ENCODE measurements around the gene ZFP57. TPM values are rescaled to one million over a fixed set of nuclear protein-coding genes. Genes with fewer than 3 reads are reported as not detected.
"Not testable (repeated sequence)": the region's sequence is repeated elsewhere in the genome, so short reads cannot be mapped to it uniquely, and the experiment has no call there.

ZFP57 gene
- total RNA-seq, 1 experiment from 2014 or later: 0.83 TPM

DNA sequence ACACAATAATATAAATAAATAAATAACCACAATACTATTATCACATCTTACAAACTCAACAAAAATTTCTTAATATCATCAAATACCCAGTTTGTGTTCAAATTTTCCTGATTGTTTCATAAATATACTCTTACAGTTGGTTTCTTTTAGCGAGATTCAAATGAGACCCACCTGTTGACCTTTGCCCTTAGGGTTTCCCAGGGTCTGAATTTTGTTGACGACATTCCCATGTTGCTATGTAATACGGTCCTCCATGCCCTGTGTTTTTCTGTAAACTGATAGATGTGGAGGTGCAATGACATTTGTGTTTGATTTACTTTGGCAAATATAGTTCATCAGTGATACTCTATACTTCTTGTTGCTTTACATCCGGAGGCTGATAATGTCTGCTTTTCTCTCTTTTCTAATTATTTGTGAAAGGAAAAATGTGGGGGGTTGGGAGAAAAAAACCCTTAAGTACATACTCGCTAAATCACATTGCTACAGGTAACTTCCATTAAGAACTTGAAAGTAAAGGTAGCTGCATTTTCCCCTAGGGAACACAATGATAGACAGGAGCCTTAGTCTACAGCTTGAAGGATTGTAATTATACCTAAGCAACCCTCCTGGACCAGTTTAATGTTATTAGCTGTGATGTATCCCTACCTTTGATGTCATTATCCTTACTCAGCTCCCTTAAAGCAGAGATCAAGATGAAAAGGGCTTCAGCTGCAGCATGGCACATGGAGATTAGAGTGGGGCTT is 17.5 kb downstream of the ZFP57 start:
- no peak overlapping the region for H3K4me3 Mint-ChIP-seq (ENCODE audit: low read depth, unreplicated experiment)
- intact Hi-C loops (cut with micrococcal nuclease; ENCODE audit: unreplicated experiment): no loop called here

DNA sequence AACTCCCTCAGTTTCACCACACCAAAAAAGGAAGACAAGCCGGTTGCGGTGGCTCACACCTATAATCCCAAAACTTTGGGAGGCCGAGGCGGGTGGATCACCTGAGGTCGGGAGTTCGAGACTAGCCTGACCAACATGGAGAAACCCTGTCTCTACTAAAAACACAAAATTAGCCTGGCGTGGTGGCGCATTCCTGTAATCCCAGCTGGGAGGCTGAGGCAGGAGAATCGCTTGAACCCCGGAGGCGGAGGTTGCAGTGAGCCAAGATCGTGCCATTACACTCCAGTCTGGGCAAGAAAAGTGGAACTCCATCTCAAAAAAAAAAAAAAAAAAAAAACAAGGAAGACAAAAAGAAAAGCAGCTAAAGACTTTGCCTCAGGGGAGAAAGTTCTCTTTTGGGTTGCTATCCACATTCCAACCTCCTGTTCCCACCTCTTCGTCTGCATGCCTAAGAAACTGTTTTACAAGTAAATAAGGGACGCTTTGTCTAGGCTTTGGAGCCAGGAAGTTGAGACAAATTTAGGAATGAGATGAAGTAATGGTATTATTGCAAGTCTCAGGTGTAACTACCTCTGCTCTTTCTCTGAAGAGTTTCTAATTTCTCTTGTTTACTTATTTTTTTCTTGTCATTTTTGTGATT is 19.3 kb downstream of the ZFP57 start:
- DNase-seq; H3K36me3 Mint-ChIP-seq (ENCODE audit: insufficient read depth, unreplicated experiment); intact Hi-C loops (cut with micrococcal nuclease; ENCODE audit: unreplicated experiment); H3K27ac Mint-ChIP-seq (ENCODE audit: unreplicated experiment); H3K9me3 Mint-ChIP-seq (ENCODE audit: low read depth, unreplicated experiment); H3K27me3 Mint-ChIP-seq (ENCODE audit: unreplicated experiment); H3K4me3 Mint-ChIP-seq (ENCODE audit: low read depth, unreplicated experiment); H3K4me1 Mint-ChIP-seq (ENCODE audit: low read depth, unreplicated experiment); BruUV-seq (replicated peaks): not testable (repeated sequence)
- CTCF ChIA-PET: interaction anchor here (0.6 to 3.2 kb wide), 5 partner anchors 8 to 592 kb away, joined by 3 to 12 read pairs (median 4); no protein-coding TSS in a partner anchor

More for the DNA sequence above, 17.5 kb downstream of the ZFP57 start:
- no peaks in the 10 kb centered on the region for H3K4me1 Mint-ChIP-seq (ENCODE audit: low read depth, unreplicated experiment)
- DNase-seq: no peak
- TF ChIP-seq, protein P1, sequence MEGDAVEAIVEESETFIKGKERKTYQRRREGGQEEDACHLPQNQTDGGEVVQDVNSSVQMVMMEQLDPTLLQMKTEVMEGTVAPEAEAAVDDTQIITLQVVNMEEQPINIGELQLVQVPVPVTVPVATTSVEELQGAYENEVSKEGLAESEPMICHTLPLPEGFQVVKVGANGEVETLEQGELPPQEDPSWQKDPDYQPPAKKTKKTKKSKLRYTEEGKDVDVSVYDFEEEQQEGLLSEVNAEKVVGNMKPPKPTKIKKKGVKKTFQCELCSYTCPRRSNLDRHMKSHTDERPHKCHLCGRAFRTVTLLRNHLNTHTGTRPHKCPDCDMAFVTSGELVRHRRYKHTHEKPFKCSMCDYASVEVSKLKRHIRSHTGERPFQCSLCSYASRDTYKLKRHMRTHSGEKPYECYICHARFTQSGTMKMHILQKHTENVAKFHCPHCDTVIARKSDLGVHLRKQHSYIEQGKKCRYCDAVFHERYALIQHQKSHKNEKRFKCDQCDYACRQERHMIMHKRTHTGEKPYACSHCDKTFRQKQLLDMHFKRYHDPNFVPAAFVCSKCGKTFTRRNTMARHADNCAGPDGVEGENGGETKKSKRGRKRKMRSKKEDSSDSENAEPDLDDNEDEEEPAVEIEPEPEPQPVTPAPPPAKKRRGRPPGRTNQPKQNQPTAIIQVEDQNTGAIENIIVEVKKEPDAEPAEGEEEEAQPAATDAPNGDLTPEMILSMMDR (IDR thresholded peaks at IDR 0.05; ENCODE audit: unreplicated experiment): no peak
- CTCF ChIA-PET: interaction anchor here (0.9 to 1.6 kb wide), 2 partner anchors 10 to 21 kb away, joined by 3 to 5 read pairs; no protein-coding TSS in a partner anchor
- H3K27ac Mint-ChIP-seq (ENCODE audit: unreplicated experiment): no peak overlapping the region
- no peaks in the 10 kb centered on the region for H3K9me3 Mint-ChIP-seq (ENCODE audit: low read depth, unreplicated experiment)
- no peaks in the 10 kb centered on the region for H3K36me3 Mint-ChIP-seq (ENCODE audit: insufficient read depth, unreplicated experiment)
- no TSS peak for BruUV-seq (replicated peaks)
- H3K27me3 Mint-ChIP-seq (ENCODE audit: unreplicated experiment): peaks cover 25% of the 10 kb centered on the region

DNA sequence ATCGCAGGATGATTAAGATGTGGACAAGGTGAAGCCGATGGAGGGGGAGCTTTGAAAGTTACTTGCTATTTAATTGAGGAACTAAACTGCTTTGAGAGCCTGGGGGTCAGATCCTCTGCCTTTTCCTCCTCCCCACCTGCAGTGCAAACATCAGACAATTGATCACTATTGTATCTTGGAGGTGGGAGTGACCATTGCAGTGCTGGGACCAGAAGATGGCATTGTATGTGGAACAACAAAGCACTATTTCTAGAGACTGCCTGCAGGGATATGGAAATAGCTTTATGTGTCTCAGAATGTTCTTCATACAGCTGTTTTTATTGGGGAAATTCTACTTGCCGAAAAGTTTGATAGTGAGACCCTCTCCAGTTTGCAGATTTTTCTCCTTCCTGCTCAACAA is 19.9 kb downstream of the ZFP57 start:
- CTCF ChIA-PET: interaction anchor here (1.0 to 3.2 kb wide), 4 partner anchors 8 to 35 kb away, joined by 3 to 12 read pairs (median 5); no protein-coding TSS in a partner anchor
- no peak overlapping the region for H3K27ac Mint-ChIP-seq (ENCODE audit: unreplicated experiment)

DNA sequence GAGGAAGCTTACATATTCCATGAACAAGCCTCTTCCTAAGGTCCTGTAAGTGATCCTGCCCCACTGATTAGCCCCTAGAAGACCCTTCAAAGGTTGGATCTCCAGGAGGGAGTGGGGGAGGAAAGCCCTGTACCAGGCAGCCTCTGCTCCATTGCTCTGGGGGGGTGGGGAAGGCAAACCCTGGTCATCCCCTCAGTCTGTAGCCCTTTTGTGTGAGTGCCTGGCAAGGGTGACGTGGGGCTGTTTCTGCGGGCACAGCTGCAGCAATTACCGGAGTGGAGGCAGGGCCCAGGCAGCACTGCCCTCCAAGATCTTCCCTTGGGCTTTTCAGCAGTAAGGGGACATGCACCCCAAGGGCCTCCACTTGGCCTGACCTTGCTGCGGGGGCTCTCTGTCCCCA is 24.2 kb downstream of the ZFP57 start, which contains the start of gene MOG:
TSS of gene MOG (plus strand) at position 295 of the 400 bp plus-strand sequence. CDS start 118 bp downstream, outside the sequence.
- CTCF ChIA-PET: interaction anchor here (0.6 to 0.7 kb wide), 2 partner anchors 9 to 18 kb away, joined by 3 to 8 read pairs; no protein-coding TSS in a partner anchor
- H3K27ac Mint-ChIP-seq (ENCODE audit: unreplicated experiment): no peak within 1 kb of the TSS
- TF ChIP-seq, protein P1 (IDR thresholded peaks at IDR 0.05; ENCODE audit: unreplicated experiment): no peak
- DNase-seq: no peak
- no TSS peak for BruUV-seq (replicated peaks)
- H3K9me3 Mint-ChIP-seq (ENCODE audit: low read depth, unreplicated experiment): no peaks in the 10 kb centered on the region
- no peaks in the 10 kb centered on the region for H3K27me3 Mint-ChIP-seq (ENCODE audit: unreplicated experiment)
- intact Hi-C loops (cut with micrococcal nuclease; ENCODE audit: unreplicated experiment): no loop called here
- H3K4me3 Mint-ChIP-seq (ENCODE audit: low read depth, unreplicated experiment): no peak within 1 kb of the TSS
- H3K36me3 Mint-ChIP-seq (ENCODE audit: insufficient read depth, unreplicated experiment): no peaks in the 10 kb centered on the region
- H3K4me1 Mint-ChIP-seq (ENCODE audit: low read depth, unreplicated experiment): no peaks in the 10 kb centered on the region

More for the DNA sequence above, 19.9 kb downstream of the ZFP57 start:
- TF ChIP-seq, protein P1 (IDR thresholded peaks at IDR 0.05; ENCODE audit: unreplicated experiment): no peak
- BruUV-seq (replicated peaks): no TSS peak
- H3K4me1 Mint-ChIP-seq (ENCODE audit: low read depth, unreplicated experiment): no peaks in the 10 kb centered on the region
- peaks cover 1% of the 10 kb centered on the region for H3K27me3 Mint-ChIP-seq (ENCODE audit: unreplicated experiment)
- H3K4me3 Mint-ChIP-seq (ENCODE audit: low read depth, unreplicated experiment): no peak overlapping the region
- no peaks in the 10 kb centered on the region for H3K36me3 Mint-ChIP-seq (ENCODE audit: insufficient read depth, unreplicated experiment)
- intact Hi-C loops (cut with micrococcal nuclease; ENCODE audit: unreplicated experiment): no loop called here
- no peak for DNase-seq
- no peaks in the 10 kb centered on the region for H3K9me3 Mint-ChIP-seq (ENCODE audit: low read depth, unreplicated experiment)
